ENCODE results near the gene HDHD2. TPM values are rescaled to one million over a fixed set of nuclear protein-coding genes. Genes with fewer than 3 reads are reported as not detected.

HDHD2 gene
- total and polyA plus RNA-seq, 2 of the 13 experiments (the other 11 are each of a cell fraction or from before 2014, with no cell fraction given): 10.2 to 34.7 TPM

- TF ChIP-seq TERF1 (CRISPR knock-in tag; IDR thresholded peaks at IDR 0.05) (no peak), ZNF644 (CRISPR knock-in tag; IDR thresholded peaks at IDR 0.05; ENCODE audit: low read depth) (no peak), CREB1 (IDR thresholded peaks at IDR 0.05) (no peak), CREB1 (CRISPR knock-in tag; IDR thresholded peaks at IDR 0.05) (peak; percentile 56), SATB2 (CRISPR knock-in tag; IDR thresholded peaks at IDR 0.05) (0 out of 2 replicates have a peak, but pooled peaks have one; percentile 26), ZNF629 (CRISPR knock-in tag; conservative IDR thresholded peaks at IDR 0.05) (no peak), CENPBD1 (CRISPR knock-in tag; IDR thresholded peaks at IDR 0.05; ENCODE audit: borderline replicate concordance, low read depth) (no peak), ZUFSP (CRISPR knock-in tag; IDR thresholded peaks at IDR 0.05; ENCODE audit: borderline replicate concordance) (no peak), MAFK (conservative IDR thresholded peaks at IDR 0.05 in 1 of 2, IDR thresholded peaks at IDR 0.05 in 1 of 2; ENCODE audit: low read length in 2 of 2) (no peak), ZNF75D (CRISPR knock-in tag; IDR thresholded peaks at IDR 0.05; ENCODE audit: borderline replicate concordance) (no peak), UBTF (CRISPR knock-in tag; IDR thresholded peaks at IDR 0.05) (peak; percentile 84), MTF1 (CRISPR knock-in tag; IDR thresholded peaks at IDR 0.05) (no peak), NCOA2 (CRISPR knock-in tag; IDR thresholded peaks at IDR 0.05) (no peak; the same call in 1 of the 2 replicates), ELF4 (CRISPR knock-in tag; IDR thresholded peaks at IDR 0.05; ENCODE audit: borderline replicate concordance) (no peak), ZNF724P (CRISPR knock-in tag; IDR thresholded peaks at IDR 0.05; ENCODE audit: borderline replicate concordance) (peak; percentile 62; the same call in 1 of the 2 replicates), ZNF335 (CRISPR knock-in tag; IDR thresholded peaks at IDR 0.05) (no peak), CEBPB (IDR thresholded peaks at IDR 0.05; ENCODE audit: borderline replicate concordance, low read depth, low read length) (peak; percentile 81), ZBED4 (CRISPR knock-in tag; IDR thresholded peaks at IDR 0.05; ENCODE audit: borderline replicate concordance) (peak; percentile 76; the same call in 1 of the 2 replicates), ATF4 (CRISPR knock-in tag; IDR thresholded peaks at IDR 0.05) (no peak)
These were observed 25.7 kb upstream of the HDHD2 start, which contains the start of gene IER3IP1 (continued) for GRCh38 chr18:47175898-47176575.
